WTC11 (cell line): ENCODE results near the gene APOBEC4.

Experiments
- CBFB ChIP-seq: sonication (generic); formaldehyde crosslinking; IDR thresholded peaks from 2 replicates; pipeline ENCODE4 v1.8.1; 2022; ENCODE audit warnings: mild to moderate bottlenecking, low read depth, missing genetic modification reagents
- CTCF ChIP-seq: fragments of 200-600 bp; IDR thresholded peaks from 2 replicates; pipeline ENCODE4 v1.8.0; 2022; ENCODE audit warnings: antibody characterized with exemption
- ELF4 ChIP-seq: sonication (generic); formaldehyde crosslinking; IDR thresholded peaks from 2 replicates; pipeline ENCODE4 v1.8.1; 2022; ENCODE audit warnings: low read depth, mild to moderate bottlenecking, moderate library complexity, missing genetic modification reagents
- ZBTB21 ChIP-seq: sonication (generic); formaldehyde crosslinking; IDR thresholded peaks from 2 replicates; pipeline ENCODE4 v1.8.1; 2023; ENCODE audit warnings: mild to moderate bottlenecking, missing genetic modification reagents, borderline replicate concordance

- TF ChIP-seq CTCF (no peak), ELF4 (CRISPR knock-in tag) (no peak), CBFB (no peak), ZBTB21 (CRISPR knock-in tag) (no peak)
These were observed 40.7 kb downstream of the APOBEC4 start for GRCh38 chr1:183612407-183612806.
